ENCODE data around the gene PSMD12. TPM values are rescaled to one million over a fixed set of nuclear protein-coding genes. Genes with fewer than 3 reads are reported as not detected.

The PSMD12 gene
- total RNA-seq, 1 donor from 2014 or later, result 49.3 TPM

- DNase-seq, result peak; percentile 46
These were observed 20.7 kb upstream of the PSMD12 start for GRCh38 chr17:67386965-67387551.

GRCh38 chr17:67385122-67385988, 19.0 kb upstream of the PSMD12 start:
- no peak for DNase-seq

- DNase-seq, result no peak
These were observed 15.5 kb upstream of the PSMD12 start for GRCh38 chr17:67381929-67382257.

GRCh38 chr17:67379251-67379630, 12.9 kb upstream of the PSMD12 start:
- peak; percentile 11 for DNase-seq

- DNase-seq, result peak; percentile 89
These were observed 12.3 kb upstream of the PSMD12 start for GRCh38 chr17:67378454-67379250.

- peak; percentile 62 for DNase-seq
These were observed 11.4 kb upstream of the PSMD12 start for GRCh38 chr17:67377488-67378453.

- peak; percentile 93 for DNase-seq
These were observed 10.5 kb upstream of the PSMD12 start, which contains the start of gene PITPNC1 for GRCh38 chr17:67376737-67377487. Gene PITPNC1, plus strand, starts transcription at chr17:67377281.

GRCh38 chr17:67376415-67376736, 10.0 kb upstream of the PSMD12 start:
- no peak for DNase-seq

GRCh38 chr17:67375716-67376115, 9.3 kb upstream of the PSMD12 start:
- no peak for DNase-seq

- no peak for DNase-seq
These were observed 8.7 kb upstream of the PSMD12 start for GRCh38 chr17:67375054-67375427.

GRCh38 chr17:67374329-67375053, 8.1 kb upstream of the PSMD12 start:
- DNase-seq, result peak; percentile 91

- DNase-seq, result no peak
These were observed 6.4 kb upstream of the PSMD12 start for GRCh38 chr17:67372751-67373150.

- no peak for DNase-seq
These were observed 3.3 kb upstream of the PSMD12 start for GRCh38 chr17:67369676-67370075.

- DNase-seq, result peak; percentile 35
These were observed 612 bp downstream of the PSMD12 start for GRCh38 chr17:67365738-67366192.

- no peak for DNase-seq
These were observed 1.3 kb downstream of the PSMD12 start for GRCh38 chr17:67364847-67365737.

- DNase-seq, result no peak
These were observed 4.2 kb downstream of the PSMD12 start for GRCh38 chr17:67362173-67362572.

- no peak for DNase-seq
These were observed 5.5 kb downstream of the PSMD12 start for GRCh38 chr17:67360880-67361279.

GRCh38 chr17:67359960-67360791, 6.2 kb downstream of the PSMD12 start:
- DNase-seq, result no peak

Measured in tongue (tissue), 2 donors.